GM19455 (cell line): ENCODE data around the gene IL1RAPL2.

Experiments
- ATAC-seq: cut with Tn5 transposase; IDR thresholded peaks from one replicate; pipeline ENCODE4 v1.9.1; 2021; ENCODE audit not compliant: unreplicated experiment

IL1RAPL2 gene

GRCh38 chrX:105260291-105261043, 694.5 kb downstream of the IL1RAPL2 start:
- ATAC-seq = no peak

- no peak for ATAC-seq
Observed at GRCh38 chrX:105263171-105263570, 697.2 kb downstream of the IL1RAPL2 start.

GRCh38 chrX:105263801-105264200, 697.8 kb downstream of the IL1RAPL2 start:
- no peak for ATAC-seq

- no peak for ATAC-seq
Observed at GRCh38 chrX:105265093-105265492, 699.1 kb downstream of the IL1RAPL2 start.

GRCh38 chrX:105266456-105266855, 700.5 kb downstream of the IL1RAPL2 start:
- ATAC-seq = no peak

- ATAC-seq = no peak
Observed at GRCh38 chrX:105267167-105267566, 701.2 kb downstream of the IL1RAPL2 start.

GRCh38 chrX:105269386-105269785, 703.4 kb downstream of the IL1RAPL2 start:
- no peak for ATAC-seq

- no peak for ATAC-seq
Observed at GRCh38 chrX:105273326-105273725, 707.3 kb downstream of the IL1RAPL2 start.

GRCh38 chrX:105274091-105274490, 708.1 kb downstream of the IL1RAPL2 start:
- no peak for ATAC-seq

GRCh38 chrX:105277132-105277531, 711.1 kb downstream of the IL1RAPL2 start:
- no peak for ATAC-seq

- no peak for ATAC-seq
Observed at GRCh38 chrX:105282077-105282476, 716.1 kb downstream of the IL1RAPL2 start.

GRCh38 chrX:105297041-105297440, 731.0 kb downstream of the IL1RAPL2 start:
- ATAC-seq = no peak

GRCh38 chrX:105299286-105299685, 733.3 kb downstream of the IL1RAPL2 start:
- no peak for ATAC-seq

GRCh38 chrX:105302246-105302645, 736.2 kb downstream of the IL1RAPL2 start:
- ATAC-seq = no peak

GRCh38 chrX:105307762-105308161, 741.8 kb downstream of the IL1RAPL2 start:
- no peak for ATAC-seq

- no peak for ATAC-seq
Observed at GRCh38 chrX:105313596-105313995, 747.6 kb downstream of the IL1RAPL2 start.

GRCh38 chrX:105314458-105314857, 748.5 kb downstream of the IL1RAPL2 start:
- no peak for ATAC-seq

GRCh38 chrX:105315248-105315647, 749.2 kb downstream of the IL1RAPL2 start:
- ATAC-seq = no peak

GRCh38 chrX:105317117-105317516, 751.1 kb downstream of the IL1RAPL2 start:
- ATAC-seq = no peak

- ATAC-seq = no peak
Observed at GRCh38 chrX:105323928-105324327, 757.9 kb downstream of the IL1RAPL2 start.

- ATAC-seq = no peak
Observed at GRCh38 chrX:105328773-105329172, 762.8 kb downstream of the IL1RAPL2 start.

GRCh38 chrX:105331244-105331643, 765.2 kb downstream of the IL1RAPL2 start:
- ATAC-seq = no peak

GRCh38 chrX:105347373-105347772, 781.4 kb downstream of the IL1RAPL2 start:
- ATAC-seq = no peak
